OCI-LY3 (cell line): Measurements from ENCODE around the gene SMAD3.

Experiments used
- CTCF ChIP-seq: fragments of 200-600, 300-600 bp; sonication (generic); IDR thresholded peaks from 2 replicates; pipeline ENCODE4 v1.5.1; 2014; ENCODE audit warnings: antibody characterized with exemption, low read length, low read depth
- EZH2phosphoT487 ChIP-seq: fragments of 200-600 bp; shearing (Covaris generic); IDR thresholded peaks from 2 replicates; pipeline ENCODE4 v1.6.1; 2018; ENCODE audit warnings: antibody characterized with exemption, mixed run types, low read depth

GRCh38 chr15:67156426-67156825, 91.0 kb downstream of the SMAD3 start:
- TF ChIP-seq CTCF, result no peak
- no peak for TF ChIP-seq EZH2phosphoT487
